Measurements from ENCODE around the gene PAGE2B. TPM values are rescaled to one million over a fixed set of nuclear protein-coding genes. Genes with fewer than 3 reads are reported as not detected.
A peak's percentile ranks its signal among the peaks of the same experiment; 100 is the strongest.
"Not testable (repeated sequence)": the region's sequence is repeated elsewhere in the genome, so short reads cannot be mapped to it uniquely, and the experiment has no call there.

PAGE2B gene
- total and polyA plus RNA-seq, 4 donors = not detected

DNA sequence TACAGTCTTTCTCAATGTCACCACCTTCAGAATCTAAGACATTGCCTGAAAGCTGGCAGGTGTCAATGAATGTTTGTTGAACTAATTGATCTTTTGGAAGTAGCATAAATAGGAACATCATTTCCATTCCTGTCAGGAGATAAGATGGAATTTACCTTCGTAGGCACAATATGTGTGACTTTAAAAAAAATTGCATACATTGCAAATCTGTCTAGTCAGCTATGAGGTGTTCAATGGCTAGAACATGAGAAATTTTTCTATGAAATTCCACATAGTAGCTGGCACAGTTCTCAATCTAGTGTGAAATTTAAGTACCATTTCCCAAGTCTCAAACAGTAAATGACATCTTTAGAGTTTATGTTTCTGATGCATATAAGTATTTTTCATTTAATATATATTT, 24.3 kb downstream of the PAGE2B start:
- 51 to 72% methylated on average over 1 of the region's 1 CpG for WGBS, 2 donors
- no peak overlapping the region for H3K27ac ChIP-seq (ENCODE audit: low read depth in 1 of 2, low read length in 2 of 2)
- intact Hi-C loops (cut with DNase I) = no loop called here
- ATAC-seq (ENCODE audit: low FRiP score) = no peak
- no peaks in the 10 kb centered on the region for H3K4me1 ChIP-seq (ENCODE audit: control insufficient read depth in 1 of 2, insufficient read depth in 2 of 2, low read length in 2 of 2)
- no peaks in the 10 kb centered on the region for H3K9me3 ChIP-seq (ENCODE audit: control insufficient read depth, low read length)
- H3K27me3 ChIP-seq (ENCODE audit: control insufficient read depth in 1 of 2, insufficient read depth in 2 of 2, low read length in 1 of 2) = no peaks in the 10 kb centered on the region
- no peak for DNase-seq
- no peaks in the 10 kb centered on the region for H3K36me3 ChIP-seq (ENCODE audit: control insufficient read depth in 1 of 2, insufficient read depth in 2 of 2, low read length in 1 of 2)
- H3K4me3 ChIP-seq (ENCODE audit: low read length in 2 of 2) = no peak overlapping the region

DNA sequence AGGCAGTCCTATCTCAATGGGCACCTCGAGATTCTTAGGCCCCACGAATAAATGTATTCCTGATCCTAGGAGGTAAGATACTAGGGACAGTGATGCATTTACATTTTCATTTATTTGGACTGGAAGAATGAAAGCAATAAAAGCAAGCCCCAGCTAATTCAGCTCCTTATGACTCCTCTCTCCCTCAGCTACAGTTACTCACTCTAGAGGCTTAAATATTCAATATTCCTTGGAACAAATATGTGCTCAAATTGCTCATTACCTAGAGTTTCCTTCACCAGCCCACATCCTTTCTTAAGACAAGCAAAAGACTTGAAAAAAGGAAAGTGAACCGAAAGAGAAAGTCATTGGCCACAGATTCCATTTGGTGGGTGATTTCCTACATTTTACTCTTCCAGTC, 27.9 kb downstream of the PAGE2B start:
- 63 to 85% methylated on average over 3 of the region's 3 CpGs for WGBS, 2 donors

DNA sequence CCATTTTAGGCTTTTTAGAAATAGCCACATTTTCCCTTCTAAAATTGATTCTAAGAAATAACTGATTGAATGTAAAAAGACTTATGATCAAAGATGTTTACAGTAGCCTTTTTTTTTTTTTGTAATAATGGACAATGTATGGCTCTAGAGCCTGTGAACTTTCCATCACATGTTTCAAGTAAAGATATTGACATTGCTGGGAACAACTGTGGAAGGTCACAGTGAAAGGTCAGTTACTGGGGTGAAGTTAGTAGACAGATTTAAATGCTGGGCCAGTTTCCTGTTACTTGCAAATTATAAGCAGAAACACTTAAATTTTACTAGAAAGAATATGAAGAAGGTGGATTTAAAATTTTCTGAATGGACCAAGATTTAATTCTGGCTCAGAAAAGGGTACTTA, 32.4 kb downstream of the PAGE2B start:
- ATAC-seq (ENCODE audit: low FRiP score) (no peak), DNase-seq (no peak)
- Histone ChIP-seq H3K9me3 (ENCODE audit: control insufficient read depth, low read length) (no peaks in the 10 kb centered on the region), H3K36me3 (ENCODE audit: control insufficient read depth in 1 of 2, insufficient read depth in 2 of 2, low read length in 1 of 2) (no peaks in the 10 kb centered on the region), H3K27ac (ENCODE audit: low read depth in 1 of 2, low read length in 2 of 2) (no peak overlapping the region), H3K27me3 (ENCODE audit: control insufficient read depth in 1 of 2, insufficient read depth in 2 of 2, low read length in 1 of 2) (no peaks in the 10 kb centered on the region), H3K4me1 (ENCODE audit: control insufficient read depth in 1 of 2, insufficient read depth in 2 of 2, low read length in 2 of 2) (no peaks in the 10 kb centered on the region), H3K4me3 (ENCODE audit: low read length in 2 of 2) (no peak overlapping the region)
- intact Hi-C loops (cut with DNase I) = no loop called here

More for the DNA sequence above, 27.9 kb downstream of the PAGE2B start:
- Histone ChIP-seq H3K9me3 (ENCODE audit: control insufficient read depth, low read length) (no peaks in the 10 kb centered on the region), H3K27ac (ENCODE audit: low read depth in 1 of 2, low read length in 2 of 2) (no peak overlapping the region), H3K4me3 (ENCODE audit: low read length in 2 of 2) (no peak overlapping the region), H3K4me1 (ENCODE audit: control insufficient read depth in 1 of 2, insufficient read depth in 2 of 2, low read length in 2 of 2) (no peaks in the 10 kb centered on the region), H3K27me3 (ENCODE audit: control insufficient read depth in 1 of 2, insufficient read depth in 2 of 2, low read length in 1 of 2) (no peaks in the 10 kb centered on the region), H3K36me3 (ENCODE audit: control insufficient read depth in 1 of 2, insufficient read depth in 2 of 2, low read length in 1 of 2) (no peaks in the 10 kb centered on the region)
- ATAC-seq (ENCODE audit: low FRiP score) (no peak), DNase-seq (no peak)
- intact Hi-C loops (cut with DNase I) = no loop called here

DNA sequence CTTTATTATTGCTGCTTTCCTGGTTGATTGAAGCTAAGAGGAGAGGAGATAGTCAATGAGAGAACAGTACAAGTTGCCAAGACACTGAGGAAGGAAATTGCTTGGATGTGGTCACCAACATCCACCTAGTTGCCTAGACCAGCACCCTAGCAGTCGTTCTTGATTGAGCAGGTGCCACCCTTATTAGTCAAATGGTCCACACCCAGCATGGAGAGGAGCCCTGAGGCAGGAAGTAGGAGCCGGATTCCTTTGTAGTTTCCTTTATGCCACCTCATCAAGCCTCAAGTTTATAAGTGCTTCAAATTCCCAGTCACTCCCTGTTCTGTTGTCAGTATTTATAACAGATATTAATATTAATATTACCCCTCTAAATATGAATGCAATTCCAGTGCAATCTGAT, 33.1 kb downstream of the PAGE2B start:
- no peak for DNase-seq

DNA sequence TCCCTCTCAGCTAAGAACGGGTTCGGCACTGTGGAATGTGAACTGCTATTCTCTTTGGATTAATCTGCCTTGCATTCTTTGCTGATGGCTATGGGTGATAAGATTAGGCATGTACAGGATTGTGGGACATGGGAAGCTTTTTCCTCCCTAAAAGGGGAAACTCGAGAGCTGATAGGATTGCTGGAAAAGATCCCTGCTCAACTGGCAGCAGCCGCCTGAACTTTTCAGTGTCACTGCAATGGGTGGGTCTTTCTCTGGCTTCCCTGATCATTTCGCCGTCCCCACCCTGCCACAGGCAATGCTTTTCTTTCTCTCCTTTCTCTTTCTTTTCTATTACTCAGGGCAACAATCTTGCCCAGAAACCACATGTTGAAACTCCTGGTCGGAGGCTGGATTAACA, 34.5 kb downstream of the PAGE2B start:
- 12 to 37% methylated on average over 7 of the region's 7 CpGs for WGBS, 2 donors
- Histone ChIP-seq H3K4me1 (ENCODE audit: control insufficient read depth in 1 of 2, insufficient read depth in 2 of 2, low read length in 2 of 2) (no peaks in the 10 kb centered on the region), H3K27me3 (ENCODE audit: control insufficient read depth in 1 of 2, insufficient read depth in 2 of 2, low read length in 1 of 2) (no peaks in the 10 kb centered on the region), H3K9me3 (ENCODE audit: control insufficient read depth, low read length) (no peaks in the 10 kb centered on the region), H3K36me3 (ENCODE audit: control insufficient read depth in 1 of 2, insufficient read depth in 2 of 2, low read length in 1 of 2) (no peaks in the 10 kb centered on the region), H3K4me3 (ENCODE audit: low read length in 2 of 2) (no peak overlapping the region), H3K27ac (ENCODE audit: low read depth in 1 of 2, low read length in 2 of 2) (no peak overlapping the region)
- ATAC-seq (ENCODE audit: low FRiP score) (no peak), DNase-seq (no peak)
- intact Hi-C loops (cut with DNase I) = no loop called here

More for the DNA sequence above, 33.1 kb downstream of the PAGE2B start:
- no peak for ATAC-seq (ENCODE audit: low FRiP score)
- intact Hi-C loops (cut with DNase I) = no loop called here
- H3K36me3 ChIP-seq (ENCODE audit: control insufficient read depth in 1 of 2, insufficient read depth in 2 of 2, low read length in 1 of 2) = no peaks in the 10 kb centered on the region
- H3K4me1 ChIP-seq (ENCODE audit: control insufficient read depth in 1 of 2, insufficient read depth in 2 of 2, low read length in 2 of 2) = no peaks in the 10 kb centered on the region
- peak overlapping the region in 1 of 2 donors; percentile 19 for H3K27ac ChIP-seq (ENCODE audit: low read depth in 1 of 2, low read length in 2 of 2)
- no peaks in the 10 kb centered on the region for H3K9me3 ChIP-seq (ENCODE audit: control insufficient read depth, low read length)
- H3K4me3 ChIP-seq (ENCODE audit: low read length in 2 of 2) = no peak overlapping the region
- H3K27me3 ChIP-seq (ENCODE audit: control insufficient read depth in 1 of 2, insufficient read depth in 2 of 2, low read length in 1 of 2) = no peaks in the 10 kb centered on the region
- 57 to 62% methylated on average over 2 of the region's 2 CpGs for WGBS, 2 donors

DNA sequence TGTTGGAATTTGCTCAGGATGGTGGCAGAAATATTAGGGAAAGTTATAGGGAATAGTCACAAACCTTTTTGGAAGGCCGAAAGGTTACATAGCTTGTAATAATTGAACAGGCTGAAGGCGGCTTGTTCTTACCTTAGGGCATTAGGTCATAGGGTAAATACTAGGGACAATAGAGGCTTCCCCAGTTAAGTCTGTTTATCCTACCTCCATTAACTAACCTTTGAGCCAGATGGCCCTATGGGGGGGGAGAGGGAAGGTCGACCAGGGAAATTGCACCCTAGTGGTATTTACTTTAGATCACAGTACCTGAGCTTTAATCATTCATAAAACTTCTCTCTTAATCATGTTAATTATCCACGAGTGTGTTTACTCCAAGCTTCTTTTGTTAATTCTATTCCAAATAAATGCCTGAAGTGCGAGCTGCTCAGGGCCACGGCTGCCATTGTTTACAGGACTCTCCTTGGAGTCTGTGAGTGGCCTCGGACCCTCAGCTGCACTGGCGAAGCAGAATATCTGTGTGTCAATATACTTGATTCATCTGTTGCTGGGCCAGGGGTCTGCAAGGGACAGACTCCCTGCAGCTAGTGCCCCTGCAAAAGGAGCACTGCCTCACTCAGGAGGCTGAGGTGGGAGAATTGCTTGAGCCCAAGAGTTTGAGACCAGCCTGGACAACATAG, 36.9 kb downstream of the PAGE2B start:
- DNase-seq (no peak), ATAC-seq (ENCODE audit: low FRiP score) (no peak)
- H3K4me3 ChIP-seq (ENCODE audit: low read length in 2 of 2) = no peak overlapping the region
- no peaks in the 10 kb centered on the region for H3K36me3 ChIP-seq (ENCODE audit: control insufficient read depth in 1 of 2, insufficient read depth in 2 of 2, low read length in 1 of 2)
- WGBS, 2 donors = 69 to 79% methylated on average over 8 of the region's 8 CpGs
- H3K27ac ChIP-seq (ENCODE audit: low read depth in 1 of 2, low read length in 2 of 2) = no peak overlapping the region
- no peaks in the 10 kb centered on the region for H3K27me3 ChIP-seq (ENCODE audit: control insufficient read depth in 1 of 2, insufficient read depth in 2 of 2, low read length in 1 of 2)
- H3K4me1 ChIP-seq (ENCODE audit: control insufficient read depth in 1 of 2, insufficient read depth in 2 of 2, low read length in 2 of 2) = no peaks in the 10 kb centered on the region
- no peaks in the 10 kb centered on the region for H3K9me3 ChIP-seq (ENCODE audit: control insufficient read depth, low read length)
- intact Hi-C loops (cut with DNase I) = no loop called here

DNA sequence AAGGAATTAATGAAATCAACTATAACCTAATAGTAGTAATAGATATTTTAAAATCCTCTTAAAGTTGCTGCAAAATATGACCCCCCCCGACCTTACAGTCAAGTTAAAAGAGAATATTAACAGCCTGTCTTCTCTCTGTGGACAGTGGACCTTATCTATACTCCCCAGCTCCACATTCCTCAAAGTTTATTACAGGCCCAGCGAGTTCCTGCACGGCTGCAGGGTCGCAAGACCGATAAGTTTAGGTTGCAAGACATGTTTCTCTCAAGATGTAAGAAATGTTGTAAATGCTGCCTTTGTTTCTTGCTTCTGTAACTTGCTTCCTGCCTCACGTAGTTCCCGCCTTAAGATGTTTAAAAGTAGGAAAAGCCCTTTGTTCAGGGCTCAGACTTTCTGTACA, 41.8 kb downstream of the PAGE2B start:
- H3K9me3 ChIP-seq (ENCODE audit: control insufficient read depth, low read length); H3K27ac ChIP-seq (ENCODE audit: low read depth in 1 of 2, low read length in 2 of 2); ATAC-seq (ENCODE audit: low FRiP score); H3K27me3 ChIP-seq (ENCODE audit: control insufficient read depth in 1 of 2, insufficient read depth in 2 of 2, low read length in 1 of 2); H3K36me3 ChIP-seq (ENCODE audit: control insufficient read depth in 1 of 2, insufficient read depth in 2 of 2, low read length in 1 of 2); DNase-seq; H3K4me3 ChIP-seq (ENCODE audit: low read length in 2 of 2); H3K4me1 ChIP-seq (ENCODE audit: control insufficient read depth in 1 of 2, insufficient read depth in 2 of 2, low read length in 2 of 2); intact Hi-C loops (cut with DNase I): not testable (repeated sequence)
- WGBS, 2 donors = 56 to 68% methylated on average over 7 of the region's 7 CpGs

DNA sequence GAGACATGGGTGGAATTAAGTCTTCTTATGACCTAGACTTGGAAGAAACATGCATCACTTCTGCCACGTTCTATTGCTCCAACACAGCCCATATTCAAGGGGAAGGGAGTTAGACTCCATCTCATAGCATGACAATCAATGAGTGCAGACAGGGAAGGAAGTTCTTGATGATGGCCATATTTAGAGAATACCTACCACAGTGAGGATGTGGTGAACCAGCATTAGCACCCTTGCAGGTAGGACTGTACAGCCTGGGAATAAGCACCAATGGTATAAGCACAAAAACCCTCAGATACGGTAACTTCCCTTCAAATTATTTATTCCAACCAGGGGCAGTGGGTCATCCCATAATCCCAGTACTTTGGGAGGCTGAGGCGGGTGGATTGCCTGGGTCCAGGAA, 43.7 kb downstream of the PAGE2B start:
- no peak for DNase-seq
- ATAC-seq (ENCODE audit: low FRiP score) = no peak
- no peaks in the 10 kb centered on the region for H3K9me3 ChIP-seq (ENCODE audit: control insufficient read depth, low read length)
- H3K36me3 ChIP-seq (ENCODE audit: control insufficient read depth in 1 of 2, insufficient read depth in 2 of 2, low read length in 1 of 2) = no peaks in the 10 kb centered on the region
- H3K4me1 ChIP-seq (ENCODE audit: control insufficient read depth in 1 of 2, insufficient read depth in 2 of 2, low read length in 2 of 2) = no peaks in the 10 kb centered on the region
- H3K27ac ChIP-seq (ENCODE audit: low read depth in 1 of 2, low read length in 2 of 2) = no peak overlapping the region
- no peaks in the 10 kb centered on the region for H3K27me3 ChIP-seq (ENCODE audit: control insufficient read depth in 1 of 2, insufficient read depth in 2 of 2, low read length in 1 of 2)
- 70 to 95% methylated on average over 3 of the region's 3 CpGs for WGBS, 2 donors
- intact Hi-C loops (cut with DNase I) = no loop called here
- no peak overlapping the region for H3K4me3 ChIP-seq (ENCODE audit: low read length in 2 of 2)

DNA sequence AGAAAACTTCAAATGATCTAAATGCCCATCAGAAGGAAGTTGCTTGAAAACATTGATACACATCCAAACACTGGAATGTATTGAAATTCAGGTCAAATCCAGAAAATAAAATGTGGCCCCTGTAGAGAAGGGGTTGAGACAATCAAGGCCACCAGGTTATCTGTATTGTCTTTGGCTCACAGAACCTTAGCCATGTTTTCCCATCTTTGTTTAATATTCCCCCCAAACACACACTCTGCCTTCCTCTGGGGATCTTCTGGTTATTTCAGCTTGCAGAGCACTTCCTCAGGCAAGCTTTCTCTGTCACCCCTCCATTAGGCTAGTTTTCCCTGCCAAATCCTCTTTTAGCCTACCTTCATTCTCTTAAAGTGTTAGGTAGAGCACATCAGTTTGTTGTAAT, 44.4 kb downstream of the PAGE2B start:
- no peak for ATAC-seq (ENCODE audit: low FRiP score)

More for the DNA sequence above, 44.4 kb downstream of the PAGE2B start:
- no peaks in the 10 kb centered on the region for H3K27me3 ChIP-seq (ENCODE audit: control insufficient read depth in 1 of 2, insufficient read depth in 2 of 2, low read length in 1 of 2)
- H3K27ac ChIP-seq (ENCODE audit: low read depth in 1 of 2, low read length in 2 of 2) = no peak overlapping the region
- intact Hi-C loops (cut with DNase I) = no loop called here
- H3K36me3 ChIP-seq (ENCODE audit: control insufficient read depth in 1 of 2, insufficient read depth in 2 of 2, low read length in 1 of 2) = no peaks in the 10 kb centered on the region
- no peak for DNase-seq
- H3K4me1 ChIP-seq (ENCODE audit: control insufficient read depth in 1 of 2, insufficient read depth in 2 of 2, low read length in 2 of 2) = no peaks in the 10 kb centered on the region
- no peaks in the 10 kb centered on the region for H3K9me3 ChIP-seq (ENCODE audit: control insufficient read depth, low read length)
- H3K4me3 ChIP-seq (ENCODE audit: low read length in 2 of 2) = no peak overlapping the region
